Thoracic aorta (tissue), 2 donors: Measurements from ENCODE around the gene PNLIPRP3. TPM values are rescaled to one million over a fixed set of nuclear protein-coding genes. Genes with fewer than 3 reads are reported as not detected.

ENCODE experiments used
- ATAC-seq: fragments of 150-250 bp; one replicate; pipeline ENCODE4 v1.8.0; 2017; ENCODE audit warnings: low read depth; ENCODE audit not compliant: insufficient number of reproducible peaks, low FRiP score
- DNase-seq: peaks from one replicate; pipeline ENCODE4 v3.0.0-alpha.2; 2020; ENCODE audit warnings: low spot score
- H3K27ac ChIP-seq, 2 donors: fragments of 200-600 bp; sonication (generic); 1 replicate in 1 of 2; 2 replicates in 1 of 2; pipeline ENCODE4 v1.5.1; 2016; ENCODE audit warnings: mild to moderate bottlenecking in 2 of 2, moderate library complexity in 2 of 2
- H3K27me3 ChIP-seq: fragments of 200-600 bp; sonication (generic); replicated peaks from 2 replicates; pipeline ENCODE4 v1.6.0; 2016; ENCODE audit warnings: mild to moderate bottlenecking; ENCODE audit not compliant: insufficient read depth
- H3K36me3 ChIP-seq: fragments of 200-600 bp; sonication (generic); one replicate; pipeline ENCODE4 v1.5.1; 2016
- H3K4me1 ChIP-seq, 2 donors: fragments of 200-600 bp; sonication (generic); 1 replicate in 1 of 2; 2 replicates in 1 of 2; pipeline versions ENCODE4 v1.5.1 to v1.6.0; 2016; ENCODE audit warnings: low read depth in 2 of 2, mild to moderate bottlenecking in 1 of 2; ENCODE audit not compliant: control insufficient read depth in 1 of 2
- H3K4me3 ChIP-seq: fragments of 200-600 bp; sonication (generic); 2 replicates; pipeline ENCODE4 v1.5.1; 2016; ENCODE audit warnings: mild to moderate bottlenecking
- H3K9me3 ChIP-seq: fragments of 200-600 bp; sonication (generic); 2 replicates; pipeline ENCODE4 v1.5.1; 2016
- total RNA-seq, 2 donors: library from RNA; depleted of rRNA; stranded (reverse); fragments of >200 nt; gene quantifications; one replicate each; pipeline versions ENCODE4 v1.1.0 to v1.2.3, GENCODE V29; 2016
- TF ChIP-seq, protein P1 (sequence below): fragments of 200-600 bp; sonication (generic); IDR thresholded peaks from one replicate; pipeline ENCODE4 v1.5.1; 2019; ENCODE audit warnings: antibody characterized with exemption

Gene PNLIPRP3
- total RNA-seq, 2 donors from 2014 or later = 1.1 TPM; not detected in 1

DNA sequence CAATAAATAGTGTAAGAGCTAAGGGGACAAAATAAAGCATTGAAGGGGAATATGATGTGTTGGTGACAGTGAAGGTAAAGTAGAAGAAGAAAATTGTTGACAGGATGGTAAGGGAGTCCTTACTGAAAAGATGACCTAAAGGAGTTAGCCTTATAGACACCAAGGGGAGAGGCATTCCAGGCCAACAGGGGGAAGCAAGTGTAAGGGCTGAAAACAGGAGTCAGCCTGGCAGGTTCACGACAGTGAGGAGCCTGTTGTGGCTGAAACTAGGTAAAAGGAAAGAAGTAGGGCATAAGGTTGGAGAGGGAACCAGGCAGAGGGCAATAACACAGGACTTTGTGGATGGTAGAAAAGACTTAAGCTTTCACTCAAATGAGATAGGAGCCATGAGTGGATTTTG is 34.0 kb downstream of the PNLIPRP3 start:
- DNase-seq (no peak), ATAC-seq (no peak)
- Histone ChIP-seq H3K4me1 (no peaks in the 10 kb centered on the region), H3K4me3 (no peak overlapping the region), H3K36me3 (no peaks in the 10 kb centered on the region), H3K27ac (no peak overlapping the region), H3K27me3 (no peaks in the 10 kb centered on the region), H3K9me3 (no peaks in the 10 kb centered on the region)
- TF ChIP-seq, protein P1, sequence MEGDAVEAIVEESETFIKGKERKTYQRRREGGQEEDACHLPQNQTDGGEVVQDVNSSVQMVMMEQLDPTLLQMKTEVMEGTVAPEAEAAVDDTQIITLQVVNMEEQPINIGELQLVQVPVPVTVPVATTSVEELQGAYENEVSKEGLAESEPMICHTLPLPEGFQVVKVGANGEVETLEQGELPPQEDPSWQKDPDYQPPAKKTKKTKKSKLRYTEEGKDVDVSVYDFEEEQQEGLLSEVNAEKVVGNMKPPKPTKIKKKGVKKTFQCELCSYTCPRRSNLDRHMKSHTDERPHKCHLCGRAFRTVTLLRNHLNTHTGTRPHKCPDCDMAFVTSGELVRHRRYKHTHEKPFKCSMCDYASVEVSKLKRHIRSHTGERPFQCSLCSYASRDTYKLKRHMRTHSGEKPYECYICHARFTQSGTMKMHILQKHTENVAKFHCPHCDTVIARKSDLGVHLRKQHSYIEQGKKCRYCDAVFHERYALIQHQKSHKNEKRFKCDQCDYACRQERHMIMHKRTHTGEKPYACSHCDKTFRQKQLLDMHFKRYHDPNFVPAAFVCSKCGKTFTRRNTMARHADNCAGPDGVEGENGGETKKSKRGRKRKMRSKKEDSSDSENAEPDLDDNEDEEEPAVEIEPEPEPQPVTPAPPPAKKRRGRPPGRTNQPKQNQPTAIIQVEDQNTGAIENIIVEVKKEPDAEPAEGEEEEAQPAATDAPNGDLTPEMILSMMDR = no peak

DNA sequence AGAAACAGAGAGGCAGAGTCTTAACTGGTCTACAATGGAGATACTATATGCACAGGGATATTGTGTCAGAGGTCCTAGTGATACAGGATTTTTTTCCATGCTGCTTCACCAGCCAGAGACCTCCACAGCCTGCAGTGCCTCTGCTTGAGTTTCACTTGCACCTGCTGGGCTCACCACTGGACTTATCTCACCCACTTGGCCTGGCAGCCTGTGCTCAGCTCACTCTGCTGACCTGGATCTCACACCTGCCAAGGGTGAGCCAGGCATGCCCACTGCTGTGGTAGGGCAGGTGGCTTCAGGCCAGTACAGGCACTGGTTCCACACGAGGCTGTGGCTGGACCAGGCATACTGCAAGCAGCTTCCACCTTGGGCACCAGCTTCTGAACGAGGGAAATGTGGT is 36.6 kb downstream of the PNLIPRP3 start:
- Histone ChIP-seq H3K27me3 (no peaks in the 10 kb centered on the region), H3K4me3 (no peak overlapping the region), H3K9me3 (no peaks in the 10 kb centered on the region), H3K27ac (no peak overlapping the region), H3K4me1 (no peaks in the 10 kb centered on the region), H3K36me3 (no peaks in the 10 kb centered on the region)
- TF ChIP-seq, protein P1 = no peak
- no peak for DNase-seq
- no peak for ATAC-seq

DNA sequence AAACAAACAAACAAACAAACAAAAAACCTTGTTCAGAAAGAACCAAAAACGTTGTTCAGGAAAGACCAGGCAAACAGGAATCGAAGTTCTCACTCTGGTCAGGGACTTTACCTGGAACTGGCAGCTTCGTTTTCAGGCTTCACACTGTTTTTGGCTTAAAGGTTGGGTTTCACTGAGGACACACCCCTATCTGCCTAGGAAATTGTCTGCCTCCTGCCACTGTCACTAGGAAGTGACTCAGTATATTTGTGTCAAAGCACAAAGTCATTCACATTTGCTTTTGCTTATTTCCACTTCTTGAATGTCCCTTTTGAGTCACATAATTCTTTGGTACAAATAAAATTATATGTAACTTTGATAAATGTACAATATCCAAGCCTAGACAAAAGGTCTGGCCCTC is 37.9 kb downstream of the PNLIPRP3 start:
- TF ChIP-seq, protein P1 = no peak

DNA sequence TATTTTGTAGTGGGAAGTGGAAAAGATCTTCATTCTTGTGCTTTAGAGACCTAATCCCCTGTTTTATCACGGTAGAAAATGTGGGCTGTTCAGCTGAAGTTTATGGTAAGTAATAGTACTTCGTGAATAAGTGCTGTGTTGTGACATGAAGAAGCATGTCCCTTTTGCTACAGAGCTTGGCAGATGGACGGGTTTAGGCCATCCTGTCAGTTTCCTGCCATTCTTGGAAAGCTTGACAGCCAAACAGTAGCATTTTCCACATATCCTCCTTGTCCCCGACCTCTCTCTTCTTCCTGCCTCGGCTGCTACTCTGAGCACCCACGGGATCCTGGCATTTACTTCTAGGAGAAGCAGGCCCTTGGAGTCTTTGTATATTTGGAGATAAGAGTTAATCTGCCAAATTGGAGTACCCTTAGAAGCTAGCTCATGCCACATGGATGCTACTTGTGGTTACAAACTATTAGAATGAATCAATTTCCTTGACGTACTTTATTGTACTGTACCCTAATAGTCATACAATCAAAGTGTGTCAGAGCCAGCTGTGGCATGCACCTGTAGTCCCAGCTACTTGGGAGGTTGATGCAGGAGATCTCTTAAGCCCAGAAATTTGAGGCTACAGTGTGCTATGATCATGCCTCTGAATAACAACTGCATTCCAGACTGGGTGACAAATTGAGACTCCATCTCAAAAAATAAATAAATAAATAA is 39.2 kb downstream of the PNLIPRP3 start:
- H3K4me1 ChIP-seq = no peaks in the 10 kb centered on the region
- no peaks in the 10 kb centered on the region for H3K36me3 ChIP-seq
- ATAC-seq (no peak), DNase-seq (no peak)
- H3K9me3 ChIP-seq = no peaks in the 10 kb centered on the region
- no peak overlapping the region for H3K27ac ChIP-seq
- TF ChIP-seq, protein P1 = no peak
- no peaks in the 10 kb centered on the region for H3K27me3 ChIP-seq
- H3K4me3 ChIP-seq = no peak overlapping the region

More for the DNA sequence above, 37.9 kb downstream of the PNLIPRP3 start:
- H3K9me3 ChIP-seq = no peaks in the 10 kb centered on the region
- no peak overlapping the region for H3K27ac ChIP-seq
- ATAC-seq (no peak), DNase-seq (no peak)
- H3K4me3 ChIP-seq = no peak overlapping the region
- no peaks in the 10 kb centered on the region for H3K4me1 ChIP-seq
- H3K27me3 ChIP-seq = no peaks in the 10 kb centered on the region
- H3K36me3 ChIP-seq = no peaks in the 10 kb centered on the region

DNA sequence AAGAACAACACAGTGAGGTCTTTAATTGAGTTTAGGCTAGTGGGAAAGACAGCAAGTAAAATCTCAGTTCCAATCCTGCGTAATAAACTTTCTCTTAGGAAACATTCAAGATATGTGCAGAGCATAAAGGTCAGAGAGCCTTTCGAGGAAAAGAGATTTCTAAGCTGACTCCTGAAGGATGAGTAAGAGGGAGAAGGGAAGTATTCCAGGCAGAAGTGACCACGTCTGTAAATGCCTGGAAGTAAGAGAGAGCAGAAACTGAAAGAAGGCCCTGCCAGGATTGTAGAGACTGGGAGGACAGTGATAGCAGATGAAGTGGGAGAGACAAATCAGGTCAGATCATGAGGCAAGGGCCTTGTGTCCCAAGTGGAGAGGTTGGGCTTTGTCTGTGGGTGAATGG is 41.8 kb downstream of the PNLIPRP3 start:
- no peak overlapping the region for H3K4me3 ChIP-seq
- no peaks in the 10 kb centered on the region for H3K4me1 ChIP-seq
- H3K27ac ChIP-seq = no peak overlapping the region
- ATAC-seq = no peak
- TF ChIP-seq, protein P1 = no peak
- no peak for DNase-seq
- H3K36me3 ChIP-seq = no peaks in the 10 kb centered on the region
- H3K9me3 ChIP-seq = no peaks in the 10 kb centered on the region
- no peaks in the 10 kb centered on the region for H3K27me3 ChIP-seq
